Liver (tissue), 3 donors: ENCODE results near the gene FGF12.

Experiments used
- TF ChIP-seq, protein P1 (sequence below): IDR thresholded peaks from 2 replicates; pipeline ENCODE4 v1.6.1; 2016; ENCODE audit warnings: antibody characterized with exemption
- TF ChIP-seq, protein P2 (sequence below): fragments of 150-350 bp; IDR thresholded peaks from 2 replicates; pipeline ENCODE4 v1.5.1; 2017; ENCODE audit warnings: improper control_type of control experiment, low read depth, low read length; ENCODE audit not compliant: missing input control
- TF ChIP-seq, protein P3 (sequence below): IDR thresholded peaks from 2 replicates; pipeline ENCODE4 v1.6.1; 2016; ENCODE audit warnings: antibody characterized with exemption
- donor health status: healthy.
- donor health status: healthy.

DNA sequence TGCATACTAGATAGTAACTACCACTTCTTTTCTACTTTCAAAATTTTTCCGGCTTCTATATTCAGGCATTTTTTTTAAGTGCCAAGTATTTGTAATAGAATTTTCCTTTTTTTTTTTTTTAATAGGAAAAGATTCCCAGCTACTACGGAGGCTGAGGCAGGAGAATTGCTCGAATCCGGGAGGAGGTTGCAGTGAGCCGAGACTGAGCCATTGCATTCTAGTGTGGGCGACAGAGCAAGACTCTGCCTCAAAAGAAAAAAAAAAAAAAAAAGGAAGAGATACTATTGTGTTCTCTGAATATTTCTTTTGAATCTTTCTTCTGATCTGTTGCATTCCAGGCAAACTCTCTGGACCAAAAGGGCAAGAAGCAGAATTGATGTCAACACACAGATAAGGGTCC is 557.3 kb downstream of the FGF12 start:
- TF ChIP-seq, protein P1, sequence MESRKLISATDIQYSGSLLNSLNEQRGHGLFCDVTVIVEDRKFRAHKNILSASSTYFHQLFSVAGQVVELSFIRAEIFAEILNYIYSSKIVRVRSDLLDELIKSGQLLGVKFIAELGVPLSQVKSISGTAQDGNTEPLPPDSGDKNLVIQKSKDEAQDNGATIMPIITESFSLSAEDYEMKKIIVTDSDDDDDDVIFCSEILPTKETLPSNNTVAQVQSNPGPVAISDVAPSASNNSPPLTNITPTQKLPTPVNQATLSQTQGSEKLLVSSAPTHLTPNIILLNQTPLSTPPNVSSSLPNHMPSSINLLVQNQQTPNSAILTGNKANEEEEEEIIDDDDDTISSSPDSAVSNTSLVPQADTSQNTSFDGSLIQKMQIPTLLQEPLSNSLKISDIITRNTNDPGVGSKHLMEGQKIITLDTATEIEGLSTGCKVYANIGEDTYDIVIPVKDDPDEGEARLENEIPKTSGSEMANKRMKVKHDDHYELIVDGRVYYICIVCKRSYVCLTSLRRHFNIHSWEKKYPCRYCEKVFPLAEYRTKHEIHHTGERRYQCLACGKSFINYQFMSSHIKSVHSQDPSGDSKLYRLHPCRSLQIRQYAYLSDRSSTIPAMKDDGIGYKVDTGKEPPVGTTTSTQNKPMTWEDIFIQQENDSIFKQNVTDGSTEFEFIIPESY: no peak
- TF ChIP-seq, protein P2, sequence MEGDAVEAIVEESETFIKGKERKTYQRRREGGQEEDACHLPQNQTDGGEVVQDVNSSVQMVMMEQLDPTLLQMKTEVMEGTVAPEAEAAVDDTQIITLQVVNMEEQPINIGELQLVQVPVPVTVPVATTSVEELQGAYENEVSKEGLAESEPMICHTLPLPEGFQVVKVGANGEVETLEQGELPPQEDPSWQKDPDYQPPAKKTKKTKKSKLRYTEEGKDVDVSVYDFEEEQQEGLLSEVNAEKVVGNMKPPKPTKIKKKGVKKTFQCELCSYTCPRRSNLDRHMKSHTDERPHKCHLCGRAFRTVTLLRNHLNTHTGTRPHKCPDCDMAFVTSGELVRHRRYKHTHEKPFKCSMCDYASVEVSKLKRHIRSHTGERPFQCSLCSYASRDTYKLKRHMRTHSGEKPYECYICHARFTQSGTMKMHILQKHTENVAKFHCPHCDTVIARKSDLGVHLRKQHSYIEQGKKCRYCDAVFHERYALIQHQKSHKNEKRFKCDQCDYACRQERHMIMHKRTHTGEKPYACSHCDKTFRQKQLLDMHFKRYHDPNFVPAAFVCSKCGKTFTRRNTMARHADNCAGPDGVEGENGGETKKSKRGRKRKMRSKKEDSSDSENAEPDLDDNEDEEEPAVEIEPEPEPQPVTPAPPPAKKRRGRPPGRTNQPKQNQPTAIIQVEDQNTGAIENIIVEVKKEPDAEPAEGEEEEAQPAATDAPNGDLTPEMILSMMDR: no peak
- TF ChIP-seq, protein P3, sequence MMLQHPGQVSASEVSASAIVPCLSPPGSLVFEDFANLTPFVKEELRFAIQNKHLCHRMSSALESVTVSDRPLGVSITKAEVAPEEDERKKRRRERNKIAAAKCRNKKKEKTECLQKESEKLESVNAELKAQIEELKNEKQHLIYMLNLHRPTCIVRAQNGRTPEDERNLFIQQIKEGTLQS: no peak
